Gastrocnemius medialis (tissue), 4 donors: ENCODE measurements around the gene CAMTA1. TPM values are rescaled to one million over a fixed set of nuclear protein-coding genes. Genes with fewer than 3 reads are reported as not detected.

Experiments used
- ATAC-seq, 2 donors: fragments of 150-250 bp; one replicate each; pipeline ENCODE4 v1.9.1; 2016
- DNase-seq, 2 donors: peaks; one replicate each; pipeline ENCODE4 v3.0.0-alpha.2; 2019
- H3K27ac ChIP-seq, 4 donors: fragments of 200-600 bp; sonication (generic); 1 replicate in 1 of 4; 2 replicates in 3 of 4; pipeline ENCODE4 v1.5.1; 2016 to 2018; ENCODE audit warnings: mild to moderate bottlenecking in 2 of 4, moderate library complexity in 1 of 4
- H3K27me3 ChIP-seq, 3 donors: fragments of 200-600 bp; sonication (generic) in 2 of 3; 1 replicate in 1 of 3; 2 replicates in 2 of 3; pipeline versions ENCODE4 v1.5.1 to v1.6.0; 2016 to 2019; ENCODE audit warnings: mild to moderate bottlenecking in 1 of 3, moderate library complexity in 1 of 3
- H3K36me3 ChIP-seq, 2 donors: fragments of 200-600 bp; sonication (generic) in 1 of 2; one replicate each; pipeline ENCODE4 v1.5.1; 2017 to 2018
- H3K4me1 ChIP-seq, 2 donors: fragments of 200-600 bp; sonication (generic) in 1 of 2; one replicate each; pipeline ENCODE4 v1.5.1; 2016 to 2017; ENCODE audit warnings: mild to moderate bottlenecking in 2 of 2
- H3K4me3 ChIP-seq, 4 donors: fragments of 200-600 bp; sonication (generic) in 3 of 4; 1 replicate in 1 of 4; 2 replicates in 3 of 4; pipeline ENCODE4 v1.5.1; 2016 to 2019; ENCODE audit warnings: mild to moderate bottlenecking in 2 of 4
- H3K9me3 ChIP-seq, 3 donors: fragments of 200-600 bp; sonication (generic) in 2 of 3; 1 replicate in 1 of 3; 2 replicates in 2 of 3; pipeline ENCODE4 v1.5.1; 2016 to 2019
- CTCF ChIP-seq, 5 experiments: fragments of 450-650 bp in 3 of 5; fragments of 200-600 bp in 2 of 5; sonication (generic) in 2 of 5; IDR thresholded peaks in 4 of 5; conservative IDR thresholded peaks in 1 of 5; 1 replicate in 4 of 5; 2 replicates in 1 of 5; pipeline ENCODE4 v1.5.1; 2016 to 2019; ENCODE audit warnings: antibody characterized with exemption in 5 of 5, mild to moderate bottlenecking in 3 of 5, moderate library complexity in 3 of 5
- POLR2A ChIP-seq, 2 donors: fragments of 450-650 bp; IDR thresholded peaks; one replicate each; pipeline ENCODE4 v1.6.1; 2017; ENCODE audit warnings: antibody characterized with exemption in 2 of 2, mild to moderate bottlenecking in 2 of 2, moderate library complexity in 2 of 2
- in situ Hi-C, 4 donors: fragments of 200-750 bp; cut with MboI; loops; one replicate each; pipeline versions ENCODE4 v1.15.0 to v1.8.0; 2017; ENCODE audit warnings: low sequenced_read_pairs in 4 of 4
- intact Hi-C: fragments of 100-400 bp; cut with DNase I; formaldehyde crosslinking; loops from one replicate; pipeline ENCODE4 v1.15.1; 2023; ENCODE audit warnings: low total_unique reads
- total RNA-seq, 4 donors: library from RNA; depleted of rRNA; stranded (reverse); fragments of >200 nt; gene quantifications; one replicate each; pipeline versions ENCODE4 v1.1.0 to v1.2.3, GENCODE V29; 2016

The CAMTA1 gene
- total RNA-seq, 4 donors from 2014 or later: 60.5 to 113 (median 70.4) TPM

DNA sequence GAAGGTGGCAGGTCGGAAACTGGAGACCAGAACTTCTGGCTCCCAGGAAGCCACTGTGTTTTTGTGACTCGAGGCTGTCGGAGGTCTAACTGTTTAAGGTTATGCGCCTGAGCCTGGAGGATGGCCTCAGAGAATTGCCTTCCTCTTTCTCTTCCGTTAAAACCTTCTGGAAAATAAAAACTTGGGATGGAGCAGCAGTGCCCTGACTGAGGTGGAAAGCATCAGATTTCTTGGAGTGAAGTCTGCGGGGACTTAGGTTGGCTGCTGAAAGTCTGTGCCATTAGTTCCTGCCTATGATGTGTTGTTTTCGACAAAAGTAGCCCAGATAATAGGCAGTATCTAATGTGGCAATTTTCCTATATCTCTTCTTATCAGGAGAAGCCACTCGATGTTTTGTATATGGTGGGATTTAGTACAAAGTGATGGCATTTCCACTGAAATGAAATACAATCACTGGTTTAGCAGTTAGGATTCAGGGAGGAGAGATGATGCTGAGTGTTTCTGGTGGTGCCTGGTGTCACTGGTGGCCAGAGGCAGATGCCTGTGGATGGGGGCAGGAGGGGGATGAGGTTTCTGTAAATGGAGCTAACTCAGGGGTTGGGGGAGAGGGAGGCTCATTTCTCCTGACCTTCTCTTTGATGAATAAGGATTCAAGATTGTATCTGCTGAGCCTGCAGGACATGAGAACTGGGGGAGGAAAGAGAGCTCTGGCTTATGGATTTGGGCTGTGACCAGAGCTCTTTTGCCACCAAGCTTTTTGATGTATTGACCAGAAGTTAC, 150.8 kb downstream of the CAMTA1 start:
- ATAC-seq: no peak
- H3K27ac ChIP-seq: no peak overlapping the region

DNA sequence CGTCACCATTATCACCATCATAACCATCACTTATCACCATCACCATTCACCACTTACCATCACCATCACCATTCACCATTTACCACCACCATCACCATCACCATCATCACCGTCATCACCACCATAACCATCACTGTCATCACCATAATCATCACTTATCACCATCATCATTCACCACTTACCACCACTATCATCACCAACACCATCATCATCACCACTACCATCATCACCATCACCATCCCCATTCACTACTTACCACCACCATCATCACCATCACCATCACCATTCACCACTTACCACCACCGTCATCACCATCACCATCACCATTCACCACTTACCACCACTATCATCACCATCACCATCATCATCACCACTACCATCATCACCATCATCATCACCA, 151.8 kb downstream of the CAMTA1 start:
- peaks cover 12 to 31% (median 31%) of the 10 kb centered on the region in 3 donors for H3K27me3 ChIP-seq
- no peak overlapping the region for H3K27ac ChIP-seq
- H3K9me3 ChIP-seq: no peaks in the 10 kb centered on the region
- ATAC-seq (no peak), DNase-seq (no peak)
- intact Hi-C loops (no loop called here), in situ Hi-C loops (no loop called here)
- no peak overlapping the region for H3K4me3 ChIP-seq
- TF ChIP-seq POLR2A (IDR thresholded peaks at IDR 0.05) (no peak), CTCF (IDR thresholded peaks at IDR 0.05 in 4 of 5, conservative IDR thresholded peaks at IDR 0.05 in 1 of 5) (no peak)
- no peaks in the 10 kb centered on the region for H3K36me3 ChIP-seq
- H3K4me1 ChIP-seq: peaks cover 0 to 10% of the 10 kb centered on the region in 2 donors

More for the DNA sequence above, 150.8 kb downstream of the CAMTA1 start:
- H3K27me3 ChIP-seq: peaks cover 12 to 31% (median 31%) of the 10 kb centered on the region in 3 donors
- peak overlapping the region in 2 of 4 donors; percentile 7 to 10 for H3K4me3 ChIP-seq
- TF ChIP-seq CTCF (IDR thresholded peaks at IDR 0.05 in 4 of 5, conservative IDR thresholded peaks at IDR 0.05 in 1 of 5): no peak
- no peak for TF ChIP-seq POLR2A (IDR thresholded peaks at IDR 0.05)
- no peak for DNase-seq
- in situ Hi-C loops (no loop called here), intact Hi-C loops (no loop called here)
- H3K4me1 ChIP-seq: peaks cover 0 to 10% of the 10 kb centered on the region in 2 donors
- no peaks in the 10 kb centered on the region for H3K36me3 ChIP-seq
- H3K9me3 ChIP-seq: no peaks in the 10 kb centered on the region

DNA sequence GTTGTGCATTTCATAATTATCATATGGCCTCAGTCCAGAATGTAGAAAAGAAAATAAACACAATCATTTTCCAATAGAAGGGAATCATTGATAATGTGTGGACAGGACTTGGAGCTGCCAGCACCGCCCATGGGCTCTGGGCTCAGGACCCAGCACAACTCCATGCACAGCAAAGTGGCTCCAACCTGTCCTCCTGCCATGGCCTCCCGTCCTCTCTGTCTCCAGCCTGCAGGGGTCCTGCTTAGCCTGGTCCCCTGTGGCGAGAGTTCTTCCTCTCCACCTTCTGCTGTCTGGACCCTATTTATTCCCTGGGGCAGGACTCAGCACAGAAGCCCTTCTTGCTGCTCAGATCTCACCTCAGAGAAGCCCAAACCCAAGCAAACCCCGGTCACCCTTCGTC, 154.1 kb downstream of the CAMTA1 start:
- H3K9me3 ChIP-seq: no peaks in the 10 kb centered on the region
- peaks cover 0 to 10% of the 10 kb centered on the region in 2 donors for H3K4me1 ChIP-seq
- ATAC-seq (no peak), DNase-seq (no peak)
- no peak overlapping the region for H3K4me3 ChIP-seq
- TF ChIP-seq CTCF (IDR thresholded peaks at IDR 0.05 in 4 of 5, conservative IDR thresholded peaks at IDR 0.05 in 1 of 5) (no peak), POLR2A (IDR thresholded peaks at IDR 0.05) (no peak)
- H3K27me3 ChIP-seq: peaks cover 12 to 27% (median 27%) of the 10 kb centered on the region in 3 donors
- in situ Hi-C loops (no loop called here), intact Hi-C loops (no loop called here)
- no peak overlapping the region for H3K27ac ChIP-seq
- H3K36me3 ChIP-seq: no peaks in the 10 kb centered on the region

DNA sequence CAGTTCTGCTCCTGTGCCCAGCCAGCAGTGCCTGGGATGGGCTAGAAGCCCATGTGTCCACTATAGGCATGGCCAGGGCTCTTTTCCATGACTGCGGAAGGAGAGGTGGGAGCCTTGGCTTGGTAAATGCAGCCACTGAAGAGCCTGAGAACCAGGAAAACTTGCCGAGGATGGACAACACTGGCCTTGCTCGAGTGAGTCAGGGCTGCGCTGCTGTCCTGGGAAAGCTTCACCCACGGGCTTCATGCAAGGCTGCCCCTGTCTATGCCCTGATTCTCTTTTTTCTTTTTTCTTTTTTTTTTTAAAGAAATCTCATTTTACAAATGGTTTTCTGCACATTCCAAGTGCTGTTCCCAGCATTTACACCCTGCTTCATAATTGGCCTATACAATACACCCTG, 156.5 kb downstream of the CAMTA1 start:
- ATAC-seq (no peak), DNase-seq (no peak)
- Histone ChIP-seq H3K4me3 (no peak overlapping the region), H3K4me1 (no peaks in the 10 kb centered on the region), H3K36me3 (no peaks in the 10 kb centered on the region), H3K9me3 (no peaks in the 10 kb centered on the region), H3K27ac (no peak overlapping the region), H3K27me3 (peaks cover 0 to 4% (median 2%) of the 10 kb centered on the region in 3 donors)
- intact Hi-C loops (no loop called here), in situ Hi-C loops (no loop called here)
- TF ChIP-seq POLR2A (IDR thresholded peaks at IDR 0.05) (no peak), CTCF (IDR thresholded peaks at IDR 0.05 in 4 of 5, conservative IDR thresholded peaks at IDR 0.05 in 1 of 5) (no peak)
